HG02759 (cell line): ENCODE results near the gene MYO1F.
"Not testable (repeated sequence)": the region's sequence is repeated elsewhere in the genome, so short reads cannot be mapped to it uniquely, and the experiment has no call there.

Source experiments
- ATAC-seq: cut with Tn5 transposase; IDR thresholded peaks from one replicate; pipeline ENCODE4 v1.9.1; 2021; ENCODE audit warnings: mild to moderate bottlenecking, moderate library complexity; ENCODE audit not compliant: unreplicated experiment

The MYO1F gene

DNA sequence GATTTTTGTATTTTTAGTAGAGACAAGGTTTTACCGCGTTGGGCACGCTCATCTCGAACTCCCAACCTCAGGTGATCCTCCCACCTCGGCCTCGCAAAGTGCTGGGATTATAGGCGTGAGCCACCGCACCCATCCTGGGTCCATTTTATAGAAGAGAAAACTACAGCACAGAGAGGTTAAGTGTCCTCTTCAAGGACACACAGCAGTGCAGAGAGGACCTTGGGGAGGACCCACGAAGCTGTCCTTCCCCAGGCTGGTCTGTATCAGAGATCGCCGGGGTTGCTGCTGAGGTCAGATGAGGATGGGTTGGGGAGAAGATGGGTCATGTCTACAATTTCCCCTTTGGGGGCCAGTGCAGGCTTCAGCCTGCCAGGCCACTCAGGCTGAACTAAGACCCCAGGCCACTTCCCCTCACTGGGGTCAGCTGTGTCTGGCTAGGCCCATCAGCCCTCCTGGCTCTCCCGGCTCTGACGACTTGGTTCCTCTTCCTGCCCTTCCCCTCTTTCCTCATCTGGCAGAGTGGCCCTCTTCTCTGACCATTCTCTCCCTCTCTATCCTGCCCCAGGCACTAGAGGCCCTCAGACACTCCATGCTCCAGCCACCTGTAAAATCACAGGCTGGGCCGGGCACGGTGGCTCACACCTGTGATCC, 9.6 kb downstream of the MYO1F start:
- no peak for ATAC-seq

DNA sequence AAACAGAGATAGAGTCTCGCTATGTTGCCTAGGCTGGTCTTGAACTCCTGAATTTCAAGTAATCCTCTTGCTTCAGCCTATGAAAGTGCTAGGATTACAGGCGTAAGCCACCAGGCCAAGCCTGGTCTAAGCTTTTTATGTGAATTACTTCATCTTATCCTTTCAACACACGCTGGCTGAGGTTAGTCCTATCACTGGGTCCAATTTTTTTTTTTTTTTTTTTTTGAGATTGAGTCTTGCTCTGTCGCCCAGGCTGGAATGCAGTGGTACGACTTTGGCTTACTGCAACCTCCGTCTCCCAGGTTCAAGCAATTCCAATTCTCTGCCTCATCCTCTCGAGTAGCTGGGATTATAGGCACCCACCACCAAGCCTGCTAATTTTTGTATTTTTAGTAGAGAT, 10.4 kb downstream of the MYO1F start:
- no peak for ATAC-seq

DNA sequence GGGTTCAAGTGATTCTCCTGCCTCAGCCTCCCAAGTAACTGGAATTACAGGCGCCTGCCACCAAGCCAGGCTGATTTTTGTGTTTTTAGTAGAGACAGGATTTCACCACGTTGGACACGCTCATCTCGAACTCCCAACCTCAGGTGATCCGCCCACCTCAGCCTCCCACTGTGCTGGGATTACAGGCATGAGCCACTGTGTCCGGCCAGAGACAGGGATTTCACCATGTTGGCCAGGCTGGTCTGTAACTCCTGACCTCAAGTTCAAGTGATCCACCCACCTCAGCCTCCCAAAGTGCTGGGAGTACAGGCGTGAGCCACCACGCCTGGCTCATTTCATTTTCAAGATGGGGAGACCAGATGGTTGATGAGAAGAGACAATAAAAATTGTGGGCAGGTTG, 12.4 kb downstream of the MYO1F start:
- not testable (repeated sequence) for ATAC-seq

DNA sequence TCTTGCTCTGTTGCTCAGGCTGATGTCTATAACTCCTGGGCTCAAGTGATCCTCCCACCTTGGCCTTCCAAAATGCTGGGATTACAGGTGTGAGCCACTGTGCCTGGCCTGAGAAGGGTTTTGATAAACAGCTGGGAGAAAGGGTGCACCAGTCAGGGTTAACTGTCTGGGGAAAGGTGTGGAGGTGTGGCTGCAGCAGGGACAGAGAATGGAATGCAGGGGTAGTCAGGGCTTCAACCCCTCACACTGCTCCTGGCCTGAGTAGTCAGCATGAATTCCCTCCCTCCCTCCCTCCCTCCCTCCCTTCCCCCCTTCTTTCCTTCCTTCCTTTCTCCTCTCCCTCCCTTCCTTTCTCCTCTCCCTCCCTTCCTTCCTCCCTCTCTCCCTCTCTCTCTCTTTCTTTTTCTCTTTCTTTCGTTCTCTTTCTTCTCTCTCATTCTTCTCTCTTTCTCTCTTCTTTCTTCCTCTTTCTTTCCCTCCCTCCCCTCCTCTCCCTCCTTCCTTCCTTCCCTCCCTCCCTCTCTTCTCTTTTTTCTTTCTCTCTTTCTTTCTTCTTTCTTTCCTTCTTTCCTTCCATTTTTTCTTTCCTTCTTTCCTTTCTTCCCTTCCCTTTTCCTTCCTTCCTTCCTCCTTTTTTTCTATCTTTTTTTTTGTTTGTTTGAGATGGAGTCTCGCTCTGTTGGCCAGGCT, 16.0 kb downstream of the MYO1F start:
- ATAC-seq, result no peak

DNA sequence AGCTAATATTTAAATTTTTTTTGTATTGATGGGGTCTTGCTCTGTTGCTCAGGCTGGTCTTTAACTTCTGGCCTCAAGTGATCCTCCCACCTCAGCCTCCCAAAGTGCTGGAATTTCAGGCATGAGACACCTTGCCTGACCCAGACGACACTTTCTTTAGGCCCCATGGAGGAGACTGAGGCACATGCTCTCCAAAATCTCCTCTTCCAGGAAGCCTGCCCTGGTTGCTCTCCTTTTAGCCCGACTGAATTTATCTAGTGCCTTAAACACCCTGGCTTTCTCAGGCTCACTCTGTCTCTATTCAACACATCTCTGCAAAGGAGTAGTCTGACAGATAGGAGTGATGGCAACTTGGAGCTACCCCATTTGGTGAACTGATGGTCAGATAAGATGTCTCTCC, 18.9 kb downstream of the MYO1F start:
- ATAC-seq, result no peak

DNA sequence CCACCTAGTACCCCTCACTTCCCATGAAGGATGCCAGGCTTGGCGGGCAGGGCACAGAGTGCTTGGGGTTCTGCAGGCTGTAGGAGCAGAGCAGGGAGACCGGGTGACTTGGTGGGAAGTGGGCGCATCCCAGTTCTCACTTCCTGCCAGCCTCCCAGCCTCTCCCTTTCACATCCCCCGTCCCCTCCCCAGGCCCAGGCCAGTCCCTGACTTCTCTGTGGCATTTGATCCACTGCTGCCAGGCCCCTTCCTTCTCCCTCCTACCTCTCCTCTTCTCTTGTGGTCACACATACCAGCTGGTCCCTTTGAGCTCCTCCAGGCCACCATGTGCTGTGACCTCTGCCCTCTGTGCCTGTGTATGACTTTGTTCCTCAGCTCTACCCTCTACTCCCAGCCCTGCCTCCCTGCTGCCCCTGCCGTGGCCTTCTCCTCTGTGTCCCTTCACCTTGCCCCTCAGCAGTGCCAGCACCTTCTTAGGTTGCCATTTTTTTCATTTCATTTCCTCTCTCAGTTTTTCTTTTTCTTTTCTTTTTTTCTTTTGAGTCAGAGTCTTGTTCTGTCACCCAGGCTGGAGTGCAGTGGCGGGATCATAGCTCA, 19.5 kb downstream of the MYO1F start:
- ATAC-seq, result no peak

DNA sequence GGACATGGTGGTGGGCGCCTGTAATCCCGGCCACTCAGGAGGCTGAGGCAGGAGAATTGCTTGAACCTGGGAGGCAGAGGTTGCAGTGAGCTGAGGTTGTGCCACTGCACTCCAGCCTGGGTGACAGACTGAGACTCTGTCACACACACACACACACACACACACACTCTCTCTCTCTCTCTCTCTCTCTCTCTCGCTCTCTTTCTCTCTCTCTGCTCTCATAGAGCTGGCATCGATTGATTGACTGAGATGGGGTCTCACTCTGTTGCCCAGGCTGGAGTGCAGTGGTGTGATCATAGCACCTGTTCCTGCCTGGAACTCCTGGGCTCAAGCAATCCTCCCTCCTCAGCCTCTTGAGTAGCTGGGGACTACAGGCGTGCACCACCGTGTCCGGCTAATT, 23.5 kb downstream of the MYO1F start:
- not testable (repeated sequence) for ATAC-seq

DNA sequence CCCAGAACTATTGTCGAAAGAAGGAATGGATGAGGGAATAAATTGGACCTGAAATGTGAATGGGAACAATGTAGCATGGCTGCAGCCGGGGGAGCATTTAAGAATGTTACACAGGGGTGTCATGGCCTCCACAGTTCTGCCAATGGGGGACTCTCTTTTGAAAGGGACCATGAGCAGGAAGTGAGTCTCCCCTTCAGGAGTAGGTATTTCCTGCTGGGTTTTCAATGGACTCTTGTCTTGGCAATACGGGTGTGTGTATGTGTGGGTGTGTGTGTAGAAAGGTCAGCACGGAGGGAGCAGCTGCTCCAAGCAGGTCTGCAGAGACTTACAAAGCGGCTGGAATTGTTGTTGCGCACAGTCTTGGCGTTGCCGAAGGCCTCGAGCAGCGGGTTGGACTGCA, 24.4 kb downstream of the MYO1F start:
- ATAC-seq, result no peak

DNA sequence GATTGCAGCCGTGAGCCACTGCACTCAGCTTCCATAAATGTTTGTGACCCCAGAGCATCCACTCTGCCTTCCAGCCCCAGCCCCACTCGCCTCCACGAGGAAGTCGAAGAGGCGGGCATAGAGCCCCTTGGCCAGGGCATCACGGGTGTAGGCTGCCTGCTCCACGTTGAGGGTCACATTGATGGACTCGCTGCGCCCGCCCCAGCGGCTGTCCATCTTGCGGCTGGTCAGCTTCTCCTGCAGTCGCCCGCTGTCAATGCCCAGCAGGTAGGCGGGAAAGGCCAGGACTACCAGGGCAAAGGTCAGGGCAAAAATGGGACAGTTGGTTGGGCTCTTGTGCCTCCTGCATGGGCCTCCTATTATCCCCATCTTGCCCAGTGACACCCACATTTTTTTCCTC, 27.2 kb downstream of the MYO1F start:
- ATAC-seq, result no peak

DNA sequence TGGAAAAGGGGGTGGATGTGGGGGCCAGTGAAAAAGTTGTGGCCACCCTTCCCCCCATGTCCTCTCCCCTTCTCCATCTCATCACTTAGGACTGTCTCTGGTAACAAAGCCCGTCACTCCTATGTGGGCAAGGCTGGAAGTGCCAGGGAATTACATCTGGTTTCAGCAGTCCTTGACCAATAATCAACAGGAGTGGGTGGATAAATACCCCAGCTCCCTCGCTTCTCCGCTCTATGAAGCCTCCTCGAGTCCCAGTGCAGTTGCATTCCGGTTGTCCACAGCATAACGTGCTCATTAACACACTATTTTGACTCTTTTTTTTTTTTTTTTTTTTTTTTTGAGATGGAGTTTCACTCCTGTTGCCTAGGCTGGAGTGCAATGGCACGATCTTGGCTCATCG, 31.5 kb downstream of the MYO1F start:
- ATAC-seq, result no peak

DNA sequence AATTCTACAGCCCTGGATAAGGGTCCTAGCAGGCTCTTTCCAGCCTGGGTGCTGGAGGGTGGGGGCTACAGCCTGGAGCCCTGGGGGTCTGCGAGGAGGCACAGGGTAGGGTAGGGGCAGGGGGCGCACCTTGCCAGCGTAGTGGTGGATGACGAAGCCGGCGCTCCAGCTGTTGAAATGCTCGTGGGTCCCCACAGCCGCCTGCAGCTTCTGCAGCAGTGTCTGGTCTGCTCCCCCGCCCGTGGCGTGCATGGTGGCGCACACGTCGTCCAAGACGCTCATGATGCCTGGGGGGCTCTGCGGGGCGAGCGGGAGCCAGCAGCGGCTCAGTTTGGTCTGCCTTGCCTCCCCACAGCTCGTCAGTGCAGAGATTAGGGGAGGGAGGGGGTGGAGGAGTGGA, 33.1 kb downstream of the MYO1F start:
- no peak for ATAC-seq

DNA sequence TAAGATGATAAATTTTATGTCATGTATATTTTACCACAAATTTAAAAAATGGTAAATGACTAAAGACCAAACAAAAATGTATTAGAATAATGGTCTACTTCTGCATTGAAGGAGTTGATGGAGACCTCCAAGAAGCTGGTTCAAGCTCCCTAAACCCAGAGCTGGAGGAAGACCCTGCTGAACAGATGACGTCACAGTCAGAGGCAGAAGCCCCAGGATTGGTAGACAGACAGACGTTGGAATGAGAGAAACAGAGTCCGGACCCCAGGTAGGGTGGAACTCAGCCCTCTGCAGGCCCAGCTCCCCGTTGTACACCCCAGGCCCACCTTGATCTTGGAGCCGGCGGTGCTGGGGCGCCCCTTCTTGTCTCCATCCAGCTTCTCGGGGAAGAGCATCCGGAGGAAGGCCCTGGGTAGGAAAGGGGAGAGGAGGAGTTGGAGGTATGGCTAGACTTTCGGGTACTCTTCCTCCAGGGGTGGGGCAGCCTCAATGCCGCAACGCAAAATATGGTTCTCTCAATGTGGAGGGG, 37.6 kb downstream of the MYO1F start:
- ATAC-seq, result no peak

DNA sequence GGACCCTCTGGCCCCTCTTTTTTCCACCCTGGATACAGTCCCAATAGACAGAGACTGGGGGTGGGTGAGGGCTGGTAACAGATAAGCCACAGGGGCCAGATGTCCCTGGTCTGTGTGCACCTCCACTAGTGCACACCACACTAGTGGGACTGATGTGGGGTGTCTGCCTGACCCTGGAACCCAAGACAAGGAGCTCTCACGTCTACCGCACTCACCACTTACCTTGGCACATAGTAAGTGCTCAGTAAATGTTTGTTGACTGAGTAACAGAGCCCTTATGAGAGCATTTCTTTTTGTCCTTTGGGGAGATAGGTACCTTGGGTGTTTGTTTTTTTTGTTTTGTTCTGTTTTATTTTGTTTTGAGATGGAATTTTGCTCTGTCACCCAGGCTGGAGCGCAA, 40.1 kb downstream of the MYO1F start:
- ATAC-seq, result no peak

DNA sequence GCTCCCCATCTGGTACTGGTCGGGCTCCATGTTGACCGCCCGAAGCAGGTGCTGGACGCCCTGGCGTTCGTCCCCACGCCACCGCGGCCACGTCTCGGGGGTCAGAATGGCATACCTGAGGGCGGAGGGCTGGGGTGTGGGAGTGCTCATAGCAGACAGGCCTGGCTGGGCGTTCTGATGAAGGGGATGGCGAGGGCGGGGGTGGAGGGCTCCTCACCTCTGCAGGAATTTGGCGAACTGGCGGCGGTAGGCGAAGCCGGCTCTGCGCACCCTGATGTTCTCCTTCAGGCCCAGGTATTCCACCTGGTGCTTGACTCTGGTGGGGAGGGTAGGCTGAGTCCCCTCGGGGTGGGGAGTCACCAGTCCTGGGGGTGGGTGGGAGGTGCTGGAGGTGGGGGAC, 41.0 kb downstream of the MYO1F start:
- ATAC-seq, result no peak

DNA sequence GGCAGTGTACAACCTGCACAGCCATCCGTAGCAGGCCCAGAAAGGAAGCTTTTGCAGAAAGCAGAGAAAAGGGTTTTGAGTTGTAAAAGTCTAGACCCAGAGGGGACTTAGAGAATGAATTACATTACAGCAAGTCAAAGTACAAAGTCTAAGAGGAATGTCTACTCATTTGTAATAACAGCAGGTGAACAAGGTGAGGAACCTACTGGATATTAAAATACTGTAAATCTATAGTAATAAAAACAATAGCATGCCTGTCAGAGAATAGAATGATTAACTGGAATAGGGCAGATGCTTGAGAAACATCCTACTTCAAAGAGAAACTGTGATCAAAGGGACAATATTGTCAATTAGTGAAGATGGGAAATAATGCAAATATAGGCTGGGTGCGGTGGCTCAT, 45.0 kb downstream of the MYO1F start:
- no peak for ATAC-seq

DNA sequence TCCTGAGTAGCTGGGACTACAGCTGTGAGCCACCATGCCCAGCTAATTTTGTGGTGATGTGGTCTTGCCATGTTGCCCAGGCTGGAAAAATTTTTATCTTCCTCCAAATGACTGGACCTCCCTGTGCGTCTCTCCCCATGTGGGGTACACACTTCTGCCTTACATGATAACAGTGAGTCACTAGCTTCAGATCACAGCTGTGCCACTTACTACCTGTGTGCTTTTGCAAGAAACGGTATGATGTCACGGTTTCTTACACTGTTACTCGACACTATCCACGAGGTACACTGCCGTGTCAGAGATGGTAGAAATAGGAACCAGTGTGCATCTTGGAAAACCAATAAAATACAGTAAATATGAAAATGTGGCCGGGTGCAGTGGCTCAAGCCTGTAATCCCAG, 45.8 kb downstream of the MYO1F start:
- no peak for ATAC-seq

DNA sequence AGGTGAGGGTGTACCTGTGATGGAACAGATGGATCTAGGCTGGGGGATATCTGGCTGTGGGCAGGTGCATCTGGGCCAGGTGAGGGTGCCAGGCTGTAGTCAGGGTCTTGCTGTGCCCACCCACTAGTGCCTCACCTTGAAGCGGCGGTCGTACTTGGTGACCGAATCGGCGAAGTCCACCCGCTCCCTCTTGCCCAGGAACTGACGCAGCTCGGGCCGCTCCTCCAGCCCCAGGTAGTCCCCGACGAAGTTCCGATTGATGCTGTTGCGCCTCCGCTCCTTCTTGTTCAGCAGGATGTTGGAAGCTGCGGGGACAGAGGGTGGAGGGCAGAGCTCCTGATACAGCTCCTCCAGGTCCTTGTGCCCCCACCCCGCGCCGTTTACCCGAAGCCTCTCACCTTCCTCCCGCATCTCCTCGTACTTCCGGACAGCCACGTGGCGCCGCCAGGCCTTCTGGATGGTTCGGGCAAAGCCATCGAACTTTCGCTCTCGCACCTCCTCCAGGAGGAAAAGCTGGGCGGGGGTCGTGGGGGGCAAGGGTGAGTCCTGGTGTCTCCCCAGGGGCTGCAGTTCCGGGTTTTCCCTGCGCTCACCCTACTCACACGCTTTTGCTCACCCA, 47.1 kb downstream of the MYO1F start:
- no peak for ATAC-seq

DNA sequence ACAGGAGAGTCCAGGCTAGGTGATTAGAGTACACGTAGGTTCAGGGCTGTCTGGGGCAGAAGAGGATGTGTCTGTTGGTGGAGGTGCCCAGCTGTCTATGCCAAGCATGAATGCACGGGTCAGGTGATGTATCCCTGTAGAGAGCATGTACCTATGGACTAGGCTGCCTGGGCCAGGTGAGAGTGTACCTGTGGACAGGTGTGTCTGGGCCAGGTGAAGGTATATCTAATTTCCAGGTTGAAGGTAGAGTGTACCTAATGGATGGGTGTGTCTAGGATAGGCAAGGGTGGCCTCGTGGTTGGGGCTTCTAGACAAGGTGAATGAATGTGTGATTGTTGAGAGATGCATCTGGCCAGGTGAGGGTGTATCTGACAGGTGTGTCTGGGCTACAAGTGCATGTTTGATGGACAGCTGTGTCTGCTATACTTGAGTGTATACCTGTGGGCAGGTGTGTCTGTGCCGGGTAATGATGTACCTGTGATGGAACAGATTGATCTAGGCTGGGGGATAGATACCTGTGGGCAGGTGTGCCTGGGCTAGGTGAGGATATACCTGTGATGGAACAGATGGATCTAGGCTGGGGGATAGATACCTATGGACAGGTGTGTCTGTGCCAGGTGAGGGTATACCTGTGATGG, 47.8 kb downstream of the MYO1F start:
- ATAC-seq, result no peak

DNA sequence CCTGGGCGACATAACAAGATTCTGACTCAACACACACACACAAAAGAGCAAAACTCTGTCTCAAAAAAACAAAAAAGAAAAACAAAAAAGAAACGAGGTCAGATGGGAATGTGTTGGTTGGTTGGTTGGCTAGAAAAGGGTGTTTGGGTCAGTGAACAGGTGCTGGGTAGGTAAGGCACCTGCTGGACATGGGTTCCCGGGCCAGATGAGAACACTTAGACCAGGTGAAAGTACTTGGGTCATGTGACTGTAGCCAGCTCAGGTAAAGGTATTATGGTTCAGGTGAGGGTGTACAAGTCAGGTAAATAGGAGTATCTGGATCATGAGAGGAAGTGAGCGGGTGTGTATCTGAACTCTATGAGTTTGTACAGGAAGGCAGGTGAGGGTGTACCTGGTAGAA, 48.7 kb downstream of the MYO1F start:
- no peak for ATAC-seq

DNA sequence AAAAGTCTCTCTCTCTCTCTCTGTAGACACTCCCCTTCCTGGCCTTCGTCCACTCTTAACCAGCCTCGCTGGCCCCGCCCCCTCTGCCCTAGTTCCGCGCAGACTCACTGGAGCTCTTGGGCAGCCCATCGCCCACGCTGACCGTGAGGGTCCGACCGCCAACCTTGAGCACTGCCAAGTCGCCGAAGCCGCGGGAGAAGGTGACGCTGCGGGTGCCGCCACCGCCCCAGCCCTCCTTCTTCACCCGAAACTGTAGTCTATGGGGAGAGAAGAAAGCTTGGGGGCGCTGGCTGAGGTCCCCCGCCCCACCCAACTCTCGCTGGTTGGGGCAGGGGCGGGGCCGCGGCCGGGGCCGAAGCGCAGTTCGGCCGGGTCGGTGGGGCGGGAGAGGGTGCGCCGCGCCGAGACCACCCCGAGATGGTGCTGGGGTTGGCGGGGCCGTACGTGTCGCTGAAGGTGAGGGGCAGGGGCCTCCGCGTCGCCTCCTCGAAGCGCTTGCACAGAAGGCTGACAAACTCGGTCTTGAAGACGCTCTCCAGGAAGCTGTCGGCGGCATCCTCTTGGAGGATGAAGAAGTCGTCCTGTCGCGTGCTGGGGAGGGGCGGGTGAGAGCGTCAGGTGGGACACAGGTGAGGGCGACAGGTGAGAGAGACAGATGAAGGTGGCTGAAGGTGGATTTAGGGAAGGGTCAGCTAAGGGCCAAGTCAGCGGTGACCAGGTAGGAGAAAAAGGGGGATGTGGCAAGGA, 50.7 kb downstream of the MYO1F start:
- no peak for ATAC-seq

DNA sequence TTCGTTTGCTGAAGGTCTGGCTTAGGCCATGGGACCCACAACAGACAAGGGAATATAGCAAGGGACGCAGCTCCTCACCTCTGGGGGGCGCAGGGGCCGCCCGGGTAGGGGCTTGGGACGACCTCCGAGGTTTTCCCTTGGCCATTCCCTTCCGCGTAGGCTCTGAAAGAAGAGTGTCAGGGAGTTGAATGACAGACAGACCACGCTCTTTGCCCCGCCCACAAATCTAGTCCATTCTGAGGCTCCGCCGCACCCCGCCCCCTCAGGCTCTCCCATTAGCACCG, 51.9 kb downstream of the MYO1F start:
- no peak for ATAC-seq
